Measurements from ENCODE around the gene VAC14. TPM values are rescaled to one million over a fixed set of nuclear protein-coding genes. Genes with fewer than 3 reads are reported as not detected.
"Not testable (repeated sequence)": the region's sequence is repeated elsewhere in the genome, so short reads cannot be mapped to it uniquely, and the experiment has no call there.

VAC14 gene
- total and polyA plus RNA-seq, 4 donors, result 27.6 to 60.8 (median 50.9) TPM

DNA sequence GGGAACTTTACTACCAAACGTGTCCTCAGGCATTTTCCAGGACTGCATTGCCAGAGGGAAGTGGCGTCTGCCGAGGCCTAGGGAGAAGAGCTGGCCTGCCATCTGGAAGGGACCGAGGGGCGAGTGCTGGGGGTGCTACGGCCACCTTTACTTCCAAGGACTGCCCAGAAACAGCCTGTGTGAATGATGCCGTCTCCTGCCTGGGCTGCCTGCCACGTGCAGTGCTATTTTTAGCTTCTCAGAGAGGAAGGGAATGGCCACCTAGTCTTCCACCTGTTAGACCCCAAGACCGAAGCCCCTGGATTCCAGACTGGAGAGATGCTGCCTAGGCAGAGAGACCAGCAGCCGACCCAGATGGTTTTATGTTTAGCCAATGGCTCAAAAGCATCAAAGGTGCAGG lies 57.2 kb downstream of the VAC14 start:
- Histone ChIP-seq H3K27ac (ENCODE audit: low read depth in 1 of 2, low read length in 1 of 2) (no peak overlapping the region), H3K4me1 (ENCODE audit: control insufficient read depth in 5 of 5, insufficient read depth in 5 of 5, low read length in 5 of 5) (peaks cover 2 to 50% (median 22%) of the 10 kb centered on the region in 5 donors), H3K9ac (ENCODE audit: insufficient read depth in 1 of 2, low read length in 2 of 2) (no peak overlapping the region), H3K36me3 (ENCODE audit: control insufficient read depth in 4 of 4, insufficient read depth in 4 of 4, low read length in 4 of 4) (peaks cover 0 to 8% (median 3%) of the 10 kb centered on the region in 4 donors), H3K9me3 (ENCODE audit: control insufficient read depth in 4 of 4, insufficient read depth in 3 of 4, low read length in 3 of 4) (no peaks in the 10 kb centered on the region), H3K27me3 (ENCODE audit: control insufficient read depth in 3 of 3, insufficient read depth in 3 of 3, low read length in 2 of 3) (no peaks in the 10 kb centered on the region), H3K4me3 (no peak overlapping the region)
- no peak for DNase-seq
- no peak for ATAC-seq (ENCODE audit: insufficient read depth, low FRiP score)
- TF ChIP-seq, protein P1, sequence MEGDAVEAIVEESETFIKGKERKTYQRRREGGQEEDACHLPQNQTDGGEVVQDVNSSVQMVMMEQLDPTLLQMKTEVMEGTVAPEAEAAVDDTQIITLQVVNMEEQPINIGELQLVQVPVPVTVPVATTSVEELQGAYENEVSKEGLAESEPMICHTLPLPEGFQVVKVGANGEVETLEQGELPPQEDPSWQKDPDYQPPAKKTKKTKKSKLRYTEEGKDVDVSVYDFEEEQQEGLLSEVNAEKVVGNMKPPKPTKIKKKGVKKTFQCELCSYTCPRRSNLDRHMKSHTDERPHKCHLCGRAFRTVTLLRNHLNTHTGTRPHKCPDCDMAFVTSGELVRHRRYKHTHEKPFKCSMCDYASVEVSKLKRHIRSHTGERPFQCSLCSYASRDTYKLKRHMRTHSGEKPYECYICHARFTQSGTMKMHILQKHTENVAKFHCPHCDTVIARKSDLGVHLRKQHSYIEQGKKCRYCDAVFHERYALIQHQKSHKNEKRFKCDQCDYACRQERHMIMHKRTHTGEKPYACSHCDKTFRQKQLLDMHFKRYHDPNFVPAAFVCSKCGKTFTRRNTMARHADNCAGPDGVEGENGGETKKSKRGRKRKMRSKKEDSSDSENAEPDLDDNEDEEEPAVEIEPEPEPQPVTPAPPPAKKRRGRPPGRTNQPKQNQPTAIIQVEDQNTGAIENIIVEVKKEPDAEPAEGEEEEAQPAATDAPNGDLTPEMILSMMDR (IDR thresholded peaks at IDR 0.05; ENCODE audit: control extremely low read depth, extremely low read depth), result no peak
- WGBS, 2 donors, result 89 to 95% methylated on average over 10 of the region's 10 CpGs

DNA sequence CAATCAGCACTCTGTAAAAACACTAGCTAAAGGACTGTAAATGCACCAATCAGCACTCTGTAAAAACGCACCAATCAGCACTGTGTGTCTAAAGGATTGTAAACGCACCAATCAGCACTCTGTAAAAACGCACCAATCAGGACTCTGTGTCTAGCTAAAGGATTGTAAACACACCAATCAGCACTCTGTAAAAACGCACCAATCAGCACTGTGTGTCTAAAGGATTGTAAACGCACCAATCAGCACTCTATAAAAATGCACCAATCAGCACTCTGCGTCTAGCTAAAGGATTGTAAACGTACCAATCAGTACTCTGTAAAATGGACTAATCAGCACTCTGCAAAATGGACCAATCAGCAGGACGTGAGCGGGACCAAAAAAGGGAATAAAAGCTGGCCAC lies 58.0 kb downstream of the VAC14 start:
- H3K27me3 ChIP-seq (ENCODE audit: control insufficient read depth in 3 of 3, insufficient read depth in 3 of 3, low read length in 2 of 3); H3K9ac ChIP-seq (ENCODE audit: insufficient read depth in 1 of 2, low read length in 2 of 2); H3K4me3 ChIP-seq; DNase-seq; H3K27ac ChIP-seq (ENCODE audit: low read depth in 1 of 2, low read length in 1 of 2); H3K9me3 ChIP-seq (ENCODE audit: control insufficient read depth in 4 of 4, insufficient read depth in 3 of 4, low read length in 3 of 4); ATAC-seq (ENCODE audit: insufficient read depth, low FRiP score); H3K36me3 ChIP-seq (ENCODE audit: control insufficient read depth in 4 of 4, insufficient read depth in 4 of 4, low read length in 4 of 4): not testable (repeated sequence)
- WGBS, 2 donors, result 97 to 98% methylated on average over 9 of the region's 9 CpGs
- H3K4me1 ChIP-seq (ENCODE audit: control insufficient read depth in 5 of 5, insufficient read depth in 5 of 5, low read length in 5 of 5), result peaks cover 2 to 50% (median 29%) of the 10 kb centered on the region in 5 donors

DNA sequence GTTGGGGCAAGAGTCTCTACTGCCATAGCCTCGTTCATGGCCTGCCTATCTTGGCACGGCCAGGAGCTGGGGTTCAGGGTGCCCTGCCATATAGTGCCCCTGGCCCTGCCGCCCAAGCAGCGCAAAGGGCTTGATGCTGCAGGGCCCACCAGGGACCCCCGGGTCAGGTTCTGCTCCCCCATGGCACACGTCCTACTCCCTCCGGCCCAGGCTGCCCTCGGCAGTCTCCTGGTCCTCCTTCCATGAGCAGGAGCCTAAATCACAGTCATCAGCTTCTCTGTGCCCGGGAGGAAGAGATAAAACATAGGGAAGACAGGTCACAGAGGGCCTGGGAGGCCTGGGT lies 59.2 kb downstream of the VAC14 start:
- WGBS, 2 donors, result 85 to 93% methylated on average over 9 of the region's 9 CpGs
- Histone ChIP-seq H3K9ac (ENCODE audit: insufficient read depth in 1 of 2, low read length in 2 of 2) (no peak overlapping the region), H3K4me3 (no peak overlapping the region), H3K27ac (ENCODE audit: low read depth in 1 of 2, low read length in 1 of 2) (peak overlapping the region in 1 of 2 donors; percentile 83), H3K4me1 (ENCODE audit: control insufficient read depth in 5 of 5, insufficient read depth in 5 of 5, low read length in 5 of 5) (peaks cover 5 to 52% (median 40%) of the 10 kb centered on the region in 5 donors), H3K36me3 (ENCODE audit: control insufficient read depth in 4 of 4, insufficient read depth in 4 of 4, low read length in 4 of 4) (peaks cover 0 to 8% (median 3%) of the 10 kb centered on the region in 4 donors), H3K9me3 (ENCODE audit: control insufficient read depth in 4 of 4, insufficient read depth in 3 of 4, low read length in 3 of 4) (no peaks in the 10 kb centered on the region), H3K27me3 (ENCODE audit: control insufficient read depth in 3 of 3, insufficient read depth in 3 of 3, low read length in 2 of 3) (no peaks in the 10 kb centered on the region)
- no peak for DNase-seq
- no peak for ATAC-seq (ENCODE audit: insufficient read depth, low FRiP score)
- TF ChIP-seq, protein P1 (IDR thresholded peaks at IDR 0.05; ENCODE audit: control extremely low read depth, extremely low read depth), result no peak

GRCh38 chr16:70740914-70741782 lies 59.8 kb downstream of the VAC14 start:
- ATAC-seq (ENCODE audit: insufficient read depth, low FRiP score) (no peak), DNase-seq (peak in 1 of 3 donors; percentile 39)
- Histone ChIP-seq H3K9me3 (ENCODE audit: control insufficient read depth in 4 of 4, insufficient read depth in 3 of 4, low read length in 3 of 4) (no peaks in the 10 kb centered on the region), H3K36me3 (ENCODE audit: control insufficient read depth in 4 of 4, insufficient read depth in 4 of 4, low read length in 4 of 4) (peaks cover 0 to 8% (median 3%) of the 10 kb centered on the region in 4 donors), H3K4me1 (ENCODE audit: control insufficient read depth in 5 of 5, insufficient read depth in 5 of 5, low read length in 5 of 5) (peaks cover 5 to 48% (median 34%) of the 10 kb centered on the region in 5 donors), H3K4me3 (no peak overlapping the region), H3K27ac (ENCODE audit: low read depth in 1 of 2, low read length in 1 of 2) (peak overlapping the region in 1 of 2 donors; percentile 83), H3K9ac (ENCODE audit: insufficient read depth in 1 of 2, low read length in 2 of 2) (peak overlapping the region in 1 of 2 donors; percentile 38), H3K27me3 (ENCODE audit: control insufficient read depth in 3 of 3, insufficient read depth in 3 of 3, low read length in 2 of 3) (no peaks in the 10 kb centered on the region)
- 68 to 71% methylated on average over 20 of the region's 20 CpGs for WGBS, 2 donors
- TF ChIP-seq, protein P1 (IDR thresholded peaks at IDR 0.05; ENCODE audit: control extremely low read depth, extremely low read depth), result no peak

Data from lung (tissue), 12 donors.